CD4-positive, alpha-beta memory T cell (primary cell): ENCODE data around the gene RCOR1. TPM values are rescaled to one million over a fixed set of nuclear protein-coding genes. Genes with fewer than 3 reads are reported as not detected.

Experiments
- CTCF ChIA-PET: fragments of 350-600 bp; sonication (Branson Sonifier 250); formaldehyde crosslinking; loops from one replicate; lab custom pipeline; 2021; ENCODE audit warnings: inconsistent platforms; ENCODE audit not compliant: partially characterized antibody; lab: Charles Lee
- POLR2A ChIA-PET: fragments of 350-600 bp; sonication (Branson Sonifier 250); formaldehyde crosslinking; loops from one replicate; lab custom pipeline; 2021; ENCODE audit not compliant: partially characterized antibody; lab: Charles Lee
- DNase-seq, 5 donors: peaks; one replicate each; pipeline versions ENCODE4 v3.0.0 to v3.0.0-alpha.2; 2020 to 2022; ENCODE audit warnings: mixed read lengths in 1 of 5
- H3K27ac ChIP-seq: one replicate; pipeline ENCODE4 v1.7.0; 2013; ENCODE audit warnings: low read depth, low read length
- H3K27me3 ChIP-seq: 2 replicates; pipeline ENCODE4 v1.7.0; 2013; ENCODE audit warnings: mild to moderate bottlenecking, low read length, moderate library complexity; ENCODE audit not compliant: insufficient read depth
- H3K36me3 ChIP-seq: 2 replicates; pipeline ENCODE4 v1.7.0; 2013; ENCODE audit warnings: mild to moderate bottlenecking, low read length, moderate library complexity; ENCODE audit not compliant: insufficient read depth
- H3K4me1 ChIP-seq: 2 replicates; pipeline ENCODE4 v1.7.0; 2013; ENCODE audit warnings: mild to moderate bottlenecking, low read length, moderate library complexity; ENCODE audit not compliant: insufficient read depth
- H3K4me3 ChIP-seq, 2 donors: one replicate each; pipeline ENCODE4 v1.7.0; 2013; ENCODE audit warnings: low read length in 2 of 2, mild to moderate bottlenecking in 1 of 2
- H3K9me3 ChIP-seq, 2 donors: one replicate each; pipeline ENCODE4 v1.7.0; 2013; ENCODE audit warnings: low read length in 2 of 2, control low read depth in 1 of 2; ENCODE audit not compliant: control insufficient read depth in 1 of 2
- H3K27ac Mint-ChIP-seq, 7 donors: one replicate each; pipeline ENCODE4 v1.8.0; 2020 to 2021; ENCODE audit warnings: mixed read lengths in 7 of 7, mild to moderate bottlenecking in 6 of 7, inconsistent platforms in 3 of 7, moderate library complexity in 3 of 7
- H3K27me3 Mint-ChIP-seq, 2 donors: one replicate each; pipeline ENCODE4 v1.8.0; 2020 to 2021; ENCODE audit warnings: mixed read lengths in 2 of 2
- H3K36me3 Mint-ChIP-seq, 2 donors: one replicate each; pipeline ENCODE4 v1.8.0; 2020 to 2021; ENCODE audit warnings: mixed read lengths in 2 of 2, inconsistent platforms in 1 of 2, mild to moderate bottlenecking in 1 of 2
- H3K4me1 Mint-ChIP-seq, 4 donors: one replicate each; pipeline ENCODE4 v1.8.0; 2020 to 2021; ENCODE audit warnings: mixed read lengths in 4 of 4, mild to moderate bottlenecking in 1 of 4
- H3K4me3 Mint-ChIP-seq, 8 donors: one replicate each; pipeline ENCODE4 v1.8.0; 2020 to 2021; ENCODE audit warnings: mixed read lengths in 8 of 8, mild to moderate bottlenecking in 7 of 8, moderate library complexity in 6 of 8, inconsistent platforms in 3 of 8
- H3K9me3 Mint-ChIP-seq, 8 donors: one replicate each; pipeline ENCODE4 v1.8.0; 2020 to 2021; ENCODE audit warnings: mixed read lengths in 8 of 8, mild to moderate bottlenecking in 5 of 8, inconsistent platforms in 3 of 8, moderate library complexity in 1 of 8
- intact Hi-C: fragments of 100-400 bp; cut with micrococcal nuclease; formaldehyde crosslinking; loops from one replicate; pipeline ENCODE4 v1.15.1; 2023
- polyA plus RNA-seq, 2 donors: library from polyadenylated mRNA; unstranded; fragments of 300-500 nt; fragmentation: Illumina TruSeq; gene quantifications; one replicate each; pipeline ENCODE4 v1.2.3, GENCODE V29; 2021
- total RNA-seq, 2 experiments: library from RNA; stranded (reverse); gene quantifications; one replicate each; pipeline ENCODE4 v1.2.3, GENCODE V29; 2021

Gene RCOR1
- total and polyA plus RNA-seq, 4 experiments from 2014 or later = 0.09 to 21.5 (median 10.2) TPM

DNA sequence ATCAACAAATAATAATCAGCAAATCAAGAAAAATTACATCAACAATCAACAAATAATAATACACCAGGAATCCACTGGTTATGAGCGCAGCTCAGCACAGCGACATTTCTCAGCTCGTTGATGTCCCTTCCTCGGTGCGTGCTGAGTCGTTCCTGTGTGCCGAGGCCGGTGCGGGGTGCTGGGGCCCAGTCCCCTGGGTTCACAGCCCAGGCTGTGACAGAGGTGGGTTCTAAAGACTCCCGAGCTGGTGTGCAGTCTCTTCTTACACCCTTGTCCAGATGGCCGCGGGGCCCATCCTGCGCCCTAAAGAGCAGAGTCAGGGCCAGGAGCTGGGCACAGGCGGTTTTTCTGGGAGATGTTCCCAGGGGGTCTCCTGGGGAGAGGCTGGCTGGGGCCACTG, 157.9 kb downstream of the RCOR1 start:
- no peaks in the 10 kb centered on the region for H3K9me3 ChIP-seq
- Mint-ChIP-seq H3K9me3 (peaks cover 0 to 2% (median 0%) of the 10 kb centered on the region in 8 donors), H3K4me1 (peaks cover 0 to 1% (median 0%) of the 10 kb centered on the region in 4 donors), H3K27me3 (no peaks in the 10 kb centered on the region), H3K27ac (no peak overlapping the region), H3K36me3 (no peaks in the 10 kb centered on the region), H3K4me3 (no peak overlapping the region)
- ChIA-PET CTCF (no interaction called here), POLR2A (no interaction called here)
- no peaks in the 10 kb centered on the region for H3K4me1 ChIP-seq
- DNase-seq = no peak
- H3K27ac ChIP-seq = no peak overlapping the region
- intact Hi-C loops = no loop called here
- no peak overlapping the region for H3K4me3 ChIP-seq
- no peaks in the 10 kb centered on the region for H3K27me3 ChIP-seq
- no peaks in the 10 kb centered on the region for H3K36me3 ChIP-seq

DNA sequence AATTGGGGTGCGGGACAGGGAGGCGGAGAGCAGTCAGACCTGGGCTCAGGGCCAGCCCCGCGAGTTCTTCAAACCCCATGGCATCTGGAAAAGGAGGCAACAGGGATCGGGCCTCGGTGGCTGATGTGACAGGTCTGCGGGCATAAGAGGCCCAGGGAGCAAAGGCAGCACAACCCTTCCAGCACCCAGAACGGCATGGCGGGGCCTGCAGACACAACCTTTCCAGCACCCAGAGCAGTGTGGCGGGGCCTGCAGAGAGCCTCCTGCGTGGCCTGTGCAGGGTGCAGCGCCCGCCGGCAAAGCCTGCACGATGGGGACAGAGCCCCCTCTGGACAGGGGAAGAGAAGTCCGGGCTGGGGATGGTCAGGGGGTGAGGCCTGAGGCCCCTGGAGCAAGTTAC, 158.6 kb downstream of the RCOR1 start:
- Histone ChIP-seq H3K27ac (no peak overlapping the region), H3K27me3 (no peaks in the 10 kb centered on the region), H3K36me3 (no peaks in the 10 kb centered on the region), H3K9me3 (no peaks in the 10 kb centered on the region), H3K4me3 (no peak overlapping the region), H3K4me1 (no peaks in the 10 kb centered on the region)
- CTCF ChIA-PET = no interaction called here
- peaks cover 0 to 1% (median 0%) of the 10 kb centered on the region in 4 donors for H3K4me1 Mint-ChIP-seq
- H3K27me3 Mint-ChIP-seq = no peaks in the 10 kb centered on the region
- intact Hi-C loops = no loop called here
- peaks cover 0 to 2% (median 0%) of the 10 kb centered on the region in 8 donors for H3K9me3 Mint-ChIP-seq
- no peaks in the 10 kb centered on the region for H3K36me3 Mint-ChIP-seq
- POLR2A ChIA-PET = no interaction called here
- DNase-seq = no peak
- no peak overlapping the region for H3K4me3 Mint-ChIP-seq
- no peak overlapping the region for H3K27ac Mint-ChIP-seq

DNA sequence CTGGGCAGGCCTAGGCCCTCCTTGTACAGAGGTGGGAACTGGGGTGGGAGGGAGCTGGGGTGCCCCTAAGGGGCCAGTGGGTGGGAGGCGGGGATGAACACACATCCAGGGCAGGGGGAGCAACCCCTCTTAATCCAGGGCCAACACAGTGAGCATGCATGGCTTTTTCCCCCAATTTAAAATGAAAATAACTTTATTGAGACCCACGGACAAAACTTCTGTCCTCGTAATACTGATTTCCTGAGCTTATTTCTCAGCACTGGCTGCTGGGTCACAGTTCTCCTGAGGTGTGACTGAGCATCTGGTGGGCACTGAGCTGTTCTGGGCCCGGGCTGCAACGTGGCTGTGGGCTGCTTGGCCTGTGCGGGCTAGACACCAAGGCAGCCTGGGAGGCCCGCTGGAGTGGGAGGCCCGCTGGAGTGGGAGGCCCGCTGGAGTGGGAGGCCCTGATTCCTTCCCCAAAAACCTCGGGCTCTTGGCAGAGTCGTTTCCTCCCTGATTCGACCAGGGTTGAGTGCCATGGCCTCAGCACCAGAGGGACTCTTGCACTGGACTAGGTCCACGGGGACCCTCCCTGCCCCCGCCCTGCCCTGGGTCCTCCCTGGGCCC, 159.9 kb downstream of the RCOR1 start:
- Mint-ChIP-seq H3K9me3 (peaks cover 0 to 2% (median 0%) of the 10 kb centered on the region in 8 donors), H3K36me3 (no peaks in the 10 kb centered on the region), H3K27ac (no peak overlapping the region), H3K4me3 (no peak overlapping the region), H3K4me1 (peaks cover 0 to 1% (median 0%) of the 10 kb centered on the region in 4 donors), H3K27me3 (no peaks in the 10 kb centered on the region)
- Histone ChIP-seq H3K4me1 (no peaks in the 10 kb centered on the region), H3K36me3 (no peaks in the 10 kb centered on the region), H3K4me3 (no peak overlapping the region), H3K9me3 (no peaks in the 10 kb centered on the region), H3K27me3 (no peaks in the 10 kb centered on the region), H3K27ac (no peak overlapping the region)
- DNase-seq = peak in 1 of 5 donors; percentile 28
- ChIA-PET CTCF (no interaction called here), POLR2A (no interaction called here)
- intact Hi-C loops = no loop called here

DNA sequence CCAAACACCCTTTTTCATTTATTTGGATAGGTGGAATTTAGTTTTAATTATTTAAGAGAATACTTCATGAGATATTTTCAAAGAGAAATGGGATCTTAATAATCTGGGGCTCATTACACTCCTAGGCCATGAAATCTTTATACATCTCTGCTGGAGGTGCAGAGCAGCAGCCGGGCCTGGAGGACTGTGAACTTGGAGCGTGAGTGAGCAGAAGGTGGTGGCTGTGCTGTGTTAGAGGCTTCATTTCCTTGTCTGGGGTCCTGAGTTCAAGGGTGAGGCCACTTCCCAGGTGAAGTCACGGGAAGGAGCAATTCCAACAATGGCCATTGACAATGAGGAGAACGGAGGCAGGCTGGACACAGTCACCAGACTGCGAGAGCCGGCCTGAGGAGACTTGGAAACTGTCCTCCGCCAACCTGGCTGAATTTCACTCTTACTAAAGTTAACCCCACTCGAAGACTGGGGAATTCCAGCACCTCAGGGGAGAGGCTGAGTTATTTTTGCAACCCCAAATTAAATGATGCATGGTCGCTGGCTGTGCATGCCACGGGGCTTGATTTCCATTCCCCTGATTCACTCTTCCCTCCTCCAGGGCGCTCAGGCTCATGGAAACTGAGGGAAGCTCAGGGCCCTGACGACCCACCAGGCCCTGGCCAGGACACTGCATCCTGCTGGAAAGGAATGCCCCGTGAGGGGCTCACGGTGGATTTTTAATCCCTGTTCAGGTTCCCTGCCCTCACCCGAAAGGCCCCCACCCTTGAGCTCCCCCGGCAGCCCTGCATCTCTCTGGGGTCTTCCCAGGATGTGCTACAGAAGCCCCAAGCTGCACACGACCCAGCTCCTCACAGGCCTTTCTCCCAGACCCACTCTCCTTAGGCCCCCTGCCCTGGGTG, 162.2 kb downstream of the RCOR1 start:
- Mint-ChIP-seq H3K27ac (peak overlapping the region in 1 of 7 donors; percentile 27), H3K36me3 (no peaks in the 10 kb centered on the region), H3K4me3 (no peak overlapping the region), H3K9me3 (no peaks in the 10 kb centered on the region), H3K4me1 (peaks cover 0 to 1% (median 0%) of the 10 kb centered on the region in 4 donors), H3K27me3 (no peaks in the 10 kb centered on the region)
- no peak overlapping the region for H3K27ac ChIP-seq
- H3K4me3 ChIP-seq = no peak overlapping the region
- H3K36me3 ChIP-seq = no peaks in the 10 kb centered on the region
- ChIA-PET POLR2A (no interaction called here), CTCF (no interaction called here)
- H3K4me1 ChIP-seq = no peaks in the 10 kb centered on the region
- intact Hi-C loops = no loop called here
- no peaks in the 10 kb centered on the region for H3K9me3 ChIP-seq
- no peaks in the 10 kb centered on the region for H3K27me3 ChIP-seq
- peak in 1 of 5 donors; percentile 7 for DNase-seq

DNA sequence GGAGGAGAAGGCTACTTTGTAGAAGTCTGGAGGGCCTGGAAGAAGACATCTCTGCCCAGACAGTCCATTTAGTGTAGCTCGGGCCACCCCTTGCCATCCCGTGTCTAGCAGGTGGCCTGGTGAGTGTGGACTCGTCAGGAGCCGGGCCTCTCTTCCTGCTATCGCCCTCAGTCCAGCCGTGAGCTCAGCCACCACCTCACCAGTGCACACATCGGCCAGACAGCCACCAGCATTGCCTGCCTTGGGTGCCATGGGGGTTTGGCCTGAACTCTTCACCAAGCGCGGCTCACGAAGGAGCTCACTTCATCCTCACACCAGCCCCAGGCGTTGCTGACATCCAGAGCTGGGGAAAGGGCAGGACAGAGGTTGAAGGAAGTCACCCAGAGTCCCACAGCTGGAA, 165.2 kb downstream of the RCOR1 start:
- peak in 1 of 5 donors; percentile 5 for DNase-seq
- H3K27me3 ChIP-seq = no peaks in the 10 kb centered on the region
- ChIA-PET CTCF (no interaction called here), POLR2A (no interaction called here)
- Mint-ChIP-seq H3K27ac (no peak overlapping the region), H3K4me1 (peaks cover 0 to 1% (median 0%) of the 10 kb centered on the region in 4 donors), H3K9me3 (no peaks in the 10 kb centered on the region), H3K36me3 (no peaks in the 10 kb centered on the region), H3K4me3 (no peak overlapping the region), H3K27me3 (peaks cover 0 to 3% of the 10 kb centered on the region in 2 donors)
- intact Hi-C loops = no loop called here
- H3K27ac ChIP-seq = no peak overlapping the region
- H3K4me3 ChIP-seq = no peak overlapping the region
- no peaks in the 10 kb centered on the region for H3K36me3 ChIP-seq
- H3K9me3 ChIP-seq = no peaks in the 10 kb centered on the region
- no peaks in the 10 kb centered on the region for H3K4me1 ChIP-seq

DNA sequence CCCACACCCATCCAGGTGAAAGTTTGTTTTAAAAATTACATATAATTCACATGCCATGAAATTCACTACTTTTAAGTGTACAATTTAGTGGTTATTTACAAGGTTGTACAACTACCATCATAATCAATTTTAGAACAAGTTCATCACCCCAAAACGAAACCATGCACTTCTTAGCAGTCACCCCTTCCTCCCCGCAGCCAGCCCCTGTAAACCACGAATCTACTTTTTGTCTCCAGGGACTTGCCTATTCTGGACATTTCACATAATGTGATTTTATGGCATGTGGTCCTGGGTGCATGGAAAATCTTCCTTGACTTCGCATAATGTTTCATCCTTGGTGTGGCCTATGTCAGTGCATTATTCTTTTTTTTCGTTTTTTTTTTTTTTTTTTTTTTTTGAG, 165.6 kb downstream of the RCOR1 start:
- peaks cover 0 to 1% (median 0%) of the 10 kb centered on the region in 4 donors for H3K4me1 Mint-ChIP-seq
- POLR2A ChIA-PET = no interaction called here
- H3K27me3 ChIP-seq = no peaks in the 10 kb centered on the region
- H3K27me3 Mint-ChIP-seq = peaks cover 0 to 3% of the 10 kb centered on the region in 2 donors
- H3K9me3 ChIP-seq = no peaks in the 10 kb centered on the region
- no peak overlapping the region for H3K27ac Mint-ChIP-seq
- intact Hi-C loops = no loop called here
- H3K4me1 ChIP-seq = no peaks in the 10 kb centered on the region
- H3K9me3 Mint-ChIP-seq = no peaks in the 10 kb centered on the region
- no peak overlapping the region for H3K4me3 Mint-ChIP-seq
- no peak overlapping the region for H3K27ac ChIP-seq
- H3K36me3 Mint-ChIP-seq = no peaks in the 10 kb centered on the region
- CTCF ChIA-PET = no interaction called here
- no peaks in the 10 kb centered on the region for H3K36me3 ChIP-seq
- DNase-seq = no peak
- H3K4me3 ChIP-seq = no peak overlapping the region

DNA sequence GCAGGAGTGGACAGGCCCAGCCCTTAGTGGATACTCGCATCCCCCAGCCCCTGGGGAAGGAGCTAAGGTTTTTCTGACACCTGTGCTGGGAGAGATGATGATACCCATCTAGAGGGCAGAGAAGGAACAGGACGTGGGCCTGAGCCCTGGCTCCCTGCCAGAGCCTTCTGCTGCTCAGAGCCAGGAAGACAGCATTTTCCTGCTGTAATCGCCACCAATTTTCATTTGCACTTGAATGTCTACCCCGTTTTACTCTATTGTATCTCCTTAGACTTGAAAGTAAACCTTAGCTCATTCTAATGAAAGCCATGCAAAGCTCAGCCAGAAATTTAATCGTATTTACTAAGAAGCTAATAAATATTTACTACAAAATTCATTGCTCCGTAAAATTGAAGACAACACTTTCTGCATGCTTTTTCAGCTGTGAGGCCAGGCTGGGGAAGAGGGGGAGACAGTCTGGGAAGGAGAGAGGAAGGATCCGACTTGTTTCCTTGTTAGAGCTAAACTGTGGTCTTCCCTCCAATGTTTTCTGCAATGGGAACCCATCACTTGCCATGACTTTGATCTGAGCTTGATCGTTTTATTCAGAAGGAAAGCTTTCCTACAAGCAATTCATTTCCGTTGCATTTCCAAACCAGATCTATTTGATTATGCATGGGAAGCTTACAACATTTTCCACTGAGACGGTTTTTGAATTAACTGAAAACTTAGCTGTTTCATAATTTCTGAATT, 167.2 kb downstream of the RCOR1 start:
- no peaks in the 10 kb centered on the region for H3K27me3 ChIP-seq
- Mint-ChIP-seq H3K9me3 (no peaks in the 10 kb centered on the region), H3K27me3 (peaks cover 0 to 3% of the 10 kb centered on the region in 2 donors), H3K27ac (no peak overlapping the region), H3K36me3 (no peaks in the 10 kb centered on the region), H3K4me1 (no peaks in the 10 kb centered on the region), H3K4me3 (no peak overlapping the region)
- H3K9me3 ChIP-seq = no peaks in the 10 kb centered on the region
- no peaks in the 10 kb centered on the region for H3K4me1 ChIP-seq
- no peaks in the 10 kb centered on the region for H3K36me3 ChIP-seq
- no peak overlapping the region for H3K4me3 ChIP-seq
- POLR2A ChIA-PET = no interaction called here
- CTCF ChIA-PET = interaction anchor here (1.0 kb wide), 1 partner anchor 15 kb away, joined by 4 read pairs; no protein-coding TSS in a partner anchor
- intact Hi-C loops = no loop called here
- no peak overlapping the region for H3K27ac ChIP-seq
- peak in 1 of 5 donors; percentile 8 for DNase-seq
